Activated B cell treated with CpG ODN at 0.5 μM for 24 hours (primary cell): ENCODE results near the gene NAGPA. TPM values are rescaled to one million over a fixed set of nuclear protein-coding genes. Genes with fewer than 3 reads are reported as not detected.

Experiments used
- ATAC-seq: fragments of 200-7000 bp; cut with Tn5 transposase; one replicate; pipeline ENCODE4 v1.10.0; 2021; ENCODE audit warnings: low read depth, mild to moderate bottlenecking, moderate library complexity
- CTCF ChIA-PET: fragments of 350-600 bp; sonication (Branson Sonifier 250); formaldehyde crosslinking; loops from one replicate; lab custom pipeline; 2021; ENCODE audit warnings: antibody characterized with exemption; lab: Charles Lee
- POLR2A ChIA-PET: fragments of 350-600 bp; sonication (Branson Sonifier 250); formaldehyde crosslinking; loops from one replicate; lab custom pipeline; 2021; ENCODE audit warnings: antibody characterized with exemption; lab: Charles Lee
- DNase-seq: peaks from one replicate; pipeline ENCODE4 v3.0.0; 2022
- H3K27ac Mint-ChIP-seq: one replicate; pipeline ENCODE4 v1.8.0; 2020; ENCODE audit warnings: mixed read lengths
- H3K27me3 Mint-ChIP-seq: one replicate; pipeline ENCODE4 v1.8.0; 2021; ENCODE audit warnings: mixed read lengths
- H3K36me3 Mint-ChIP-seq: one replicate; pipeline ENCODE4 v1.8.0; 2021; ENCODE audit warnings: low read depth, mixed read lengths
- H3K4me1 Mint-ChIP-seq: one replicate; pipeline ENCODE4 v1.8.0; 2021; ENCODE audit warnings: mixed read lengths
- H3K4me3 Mint-ChIP-seq: one replicate; pipeline ENCODE4 v1.8.0; 2020; ENCODE audit warnings: mild to moderate bottlenecking, mixed read lengths
- H3K9me3 Mint-ChIP-seq: one replicate; pipeline ENCODE4 v1.8.0; 2020; ENCODE audit warnings: mixed read lengths
- CTCF ChIP-seq: fragments of 200-600 bp; IDR thresholded peaks from one replicate; pipeline ENCODE4 v1.8.0; 2022; ENCODE audit warnings: antibody characterized with exemption, mild to moderate bottlenecking
- intact Hi-C: fragments of 100-400 bp; cut with micrococcal nuclease; formaldehyde crosslinking; loops from one replicate; pipeline ENCODE4 v1.15.1; 2024
- total RNA-seq: library from RNA; stranded (reverse); gene quantifications from 2 replicates; pipeline ENCODE4 v1.2.3, GENCODE V29; 2022

The NAGPA gene
- total RNA-seq, 1 donor from 2014 or later: 23.8 TPM

GRCh38 chr16:5059386-5060072 lies 25.8 kb upstream of the NAGPA start:
- ChIA-PET CTCF (no interaction called here), POLR2A (no interaction called here)
- DNase-seq (no peak), ATAC-seq (no peak)
- no peak for TF ChIP-seq CTCF
- no peak overlapping the region for H3K4me3 Mint-ChIP-seq
- no peaks in the 10 kb centered on the region for H3K36me3 Mint-ChIP-seq
- no peaks in the 10 kb centered on the region for H3K4me1 Mint-ChIP-seq
- intact Hi-C loops: no loop called here
- H3K27me3 Mint-ChIP-seq: peaks cover 7% of the 10 kb centered on the region
- no peaks in the 10 kb centered on the region for H3K9me3 Mint-ChIP-seq
- no peak overlapping the region for H3K27ac Mint-ChIP-seq

GRCh38 chr16:5058476-5058875 lies 24.7 kb upstream of the NAGPA start:
- DNase-seq: no peak
- no peaks in the 10 kb centered on the region for H3K36me3 Mint-ChIP-seq
- ChIA-PET POLR2A (no interaction called here), CTCF (no interaction called here)
- H3K9me3 Mint-ChIP-seq: no peaks in the 10 kb centered on the region
- intact Hi-C loops: no loop called here
- TF ChIP-seq CTCF: no peak
- H3K27me3 Mint-ChIP-seq: peaks cover 4% of the 10 kb centered on the region
- H3K4me1 Mint-ChIP-seq: no peaks in the 10 kb centered on the region
- H3K4me3 Mint-ChIP-seq: no peak overlapping the region
- ATAC-seq: no peak
- H3K27ac Mint-ChIP-seq: no peak overlapping the region

GRCh38 chr16:5056352-5056751 lies 22.6 kb upstream of the NAGPA start:
- CTCF ChIA-PET: interaction anchor here (0.8 to 1.7 kb wide), 3 partner anchors 16 to 36 kb away, joined by 3 to 10 read pairs (median 5); no protein-coding TSS in a partner anchor
- Mint-ChIP-seq H3K4me1 (no peaks in the 10 kb centered on the region), H3K9me3 (no peaks in the 10 kb centered on the region), H3K27ac (no peak overlapping the region), H3K36me3 (no peaks in the 10 kb centered on the region), H3K4me3 (no peak overlapping the region), H3K27me3 (peaks cover 3% of the 10 kb centered on the region)
- ATAC-seq (peak; percentile 77), DNase-seq (peak; percentile 20)
- intact Hi-C loops: loop anchor here (1.0 kb wide), 1 partner anchor 36 kb away; no protein-coding TSS in a partner anchor
- POLR2A ChIA-PET: interaction anchor here (1.3 kb wide), 1 partner anchor 35 kb away, joined by 4 read pairs; no protein-coding TSS in a partner anchor
- no peak for TF ChIP-seq CTCF

GRCh38 chr16:5054876-5055865 lies 21.4 kb upstream of the NAGPA start:
- H3K9me3 Mint-ChIP-seq: peaks cover 4% of the 10 kb centered on the region
- H3K36me3 Mint-ChIP-seq: no peaks in the 10 kb centered on the region
- H3K4me1 Mint-ChIP-seq: no peaks in the 10 kb centered on the region
- ChIA-PET POLR2A (no interaction called here), CTCF (no interaction called here)
- no peak overlapping the region for H3K4me3 Mint-ChIP-seq
- no peak for ATAC-seq
- TF ChIP-seq CTCF: no peak
- H3K27ac Mint-ChIP-seq: no peak overlapping the region
- H3K27me3 Mint-ChIP-seq: peaks cover 3% of the 10 kb centered on the region
- no peak for DNase-seq
- intact Hi-C loops: no loop called here

- Mint-ChIP-seq H3K9me3 (peaks cover 4% of the 10 kb centered on the region), H3K27ac (no peak overlapping the region), H3K4me1 (no peaks in the 10 kb centered on the region), H3K4me3 (no peak overlapping the region), H3K36me3 (no peaks in the 10 kb centered on the region), H3K27me3 (peaks cover 9% of the 10 kb centered on the region)
- TF ChIP-seq CTCF: no peak
- ChIA-PET CTCF (no interaction called here), POLR2A (no interaction called here)
- intact Hi-C loops: no loop called here
- DNase-seq: no peak
- ATAC-seq: no peak
Observed at GRCh38 chr16:5046914-5047313, 13.2 kb upstream of the NAGPA start.
